CD4-positive, alpha-beta T cell (primary cell): ENCODE data around the gene TEX48. TPM values are rescaled to one million over a fixed set of nuclear protein-coding genes. Genes with fewer than 3 reads are reported as not detected.

Source experiments
- ATAC-seq: fragments of 200-7000 bp; cut with Tn5 transposase; one replicate; pipeline ENCODE4 v1.10.0; 2022; ENCODE audit warnings: mild to moderate bottlenecking; ENCODE audit not compliant: poor library complexity
- CTCF ChIA-PET: fragments of 350-600 bp; sonication (Branson Sonifier 250); formaldehyde crosslinking; loops from one replicate; lab custom pipeline; 2021; ENCODE audit warnings: antibody characterized with exemption, inconsistent platforms; lab: Charles Lee
- POLR2A ChIA-PET: fragments of 350-600 bp; sonication (Branson Sonifier 250); formaldehyde crosslinking; loops from one replicate; lab custom pipeline; 2021; ENCODE audit warnings: antibody characterized with exemption, inconsistent platforms; lab: Charles Lee
- DNase-seq, 14 experiments: peaks; one replicate each; pipeline ENCODE4 v3.0.0-alpha.2; 2013 to 2020; ENCODE audit warnings: mixed read lengths in 2 of 14
- H3K27ac ChIP-seq, 2 donors: one replicate each; pipeline versions ENCODE4 v1.5.1 to v1.7.0; 2013; ENCODE audit warnings: low read length in 2 of 2, low read depth in 1 of 2, mild to moderate bottlenecking in 1 of 2
- H3K27me3 ChIP-seq, 2 experiments: 1 replicate in 1 of 2; 2 replicates in 1 of 2; pipeline versions ENCODE4 v1.6.1 to v1.7.0; 2013; ENCODE audit warnings: low read length in 2 of 2, control low read depth in 1 of 2, mild to moderate bottlenecking in 1 of 2, moderate library complexity in 1 of 2; ENCODE audit not compliant: insufficient read depth in 2 of 2, control insufficient read depth in 1 of 2
- H3K36me3 ChIP-seq: one replicate; pipeline ENCODE4 v1.6.1; 2013; ENCODE audit warnings: low read length, control low read depth; ENCODE audit not compliant: insufficient read depth
- H3K4me1 ChIP-seq: one replicate; pipeline ENCODE4 v1.6.1; 2013; ENCODE audit warnings: low read length, control low read depth; ENCODE audit not compliant: insufficient read depth
- H3K4me3 ChIP-seq: one replicate; pipeline ENCODE4 v1.5.1; 2013; ENCODE audit warnings: mild to moderate bottlenecking, low read length, moderate library complexity
- H3K9me3 ChIP-seq, 2 experiments: 1 replicate in 1 of 2; 2 replicates in 1 of 2; pipeline versions ENCODE4 v1.6.1 to v1.7.0; 2013; ENCODE audit warnings: low read length in 2 of 2, mild to moderate bottlenecking in 2 of 2, control low read depth in 1 of 2, moderate library complexity in 1 of 2; ENCODE audit not compliant: control insufficient read depth in 1 of 2, insufficient read depth in 1 of 2
- H3K27ac Mint-ChIP-seq: one replicate; pipeline ENCODE4 v1.8.0; 2020; ENCODE audit warnings: mixed read lengths
- H3K27me3 Mint-ChIP-seq: one replicate; pipeline ENCODE4 v1.8.0; 2021; ENCODE audit warnings: mixed read lengths
- H3K36me3 Mint-ChIP-seq: one replicate; pipeline ENCODE4 v1.8.0; 2021; ENCODE audit warnings: low read depth, mixed read lengths
- H3K4me1 Mint-ChIP-seq: one replicate; pipeline ENCODE4 v1.8.0; 2021; ENCODE audit warnings: low read depth, mixed read lengths
- H3K4me3 Mint-ChIP-seq: one replicate; pipeline ENCODE4 v1.8.0; 2020; ENCODE audit warnings: mild to moderate bottlenecking, mixed read lengths
- H3K9me3 Mint-ChIP-seq: one replicate; pipeline ENCODE4 v1.8.0; 2020; ENCODE audit warnings: mixed read lengths
- intact Hi-C, 2 experiments: fragments of 100-400 bp; cut with DNase I in 1 of 2; cut with micrococcal nuclease in 1 of 2; formaldehyde crosslinking; loops; one replicate each; pipeline versions ENCODE4 v1.15.1 to v1.9.0; 2023 to 2025; cut with DNase I, micrococcal nuclease
- total RNA-seq, 174 experiments: library from RNA in 2 of 174; stranded (reverse) in 2 of 174; gene quantifications; one replicate each; pipeline ENCODE4 v1.2.3 and lab custom pipeline; 2021 to 2026
- TF ChIP-seq, protein P1 (sequence below): fragments of 200-600 bp; IDR thresholded peaks from one replicate; pipeline ENCODE4 v1.8.0; 2022; ENCODE audit warnings: antibody characterized with exemption, mild to moderate bottlenecking

Gene TEX48
- total RNA-seq, 2 experiments from 2014 or later = not detected

- Histone ChIP-seq H3K27ac (no peak overlapping the region), H3K27me3 (no peaks in the 10 kb centered on the region), H3K9me3 (no peaks in the 10 kb centered on the region), H3K4me1 (peaks cover 8% of the 10 kb centered on the region), H3K36me3 (no peaks in the 10 kb centered on the region), H3K4me3 (no peak overlapping the region)
- ATAC-seq = no peak
- H3K27me3 Mint-ChIP-seq = no peaks in the 10 kb centered on the region
- no peak overlapping the region for H3K4me3 Mint-ChIP-seq
- H3K27ac Mint-ChIP-seq = no peak overlapping the region
- ChIA-PET CTCF (interaction anchor here (1.3 to 4.5 kb wide), 2 partner anchors 250 kb away, joined by 4 to 76 read pairs; no protein-coding TSS in a partner anchor), POLR2A (no interaction called here)
- no peak for DNase-seq
- H3K9me3 Mint-ChIP-seq = no peaks in the 10 kb centered on the region
- TF ChIP-seq, protein P1, sequence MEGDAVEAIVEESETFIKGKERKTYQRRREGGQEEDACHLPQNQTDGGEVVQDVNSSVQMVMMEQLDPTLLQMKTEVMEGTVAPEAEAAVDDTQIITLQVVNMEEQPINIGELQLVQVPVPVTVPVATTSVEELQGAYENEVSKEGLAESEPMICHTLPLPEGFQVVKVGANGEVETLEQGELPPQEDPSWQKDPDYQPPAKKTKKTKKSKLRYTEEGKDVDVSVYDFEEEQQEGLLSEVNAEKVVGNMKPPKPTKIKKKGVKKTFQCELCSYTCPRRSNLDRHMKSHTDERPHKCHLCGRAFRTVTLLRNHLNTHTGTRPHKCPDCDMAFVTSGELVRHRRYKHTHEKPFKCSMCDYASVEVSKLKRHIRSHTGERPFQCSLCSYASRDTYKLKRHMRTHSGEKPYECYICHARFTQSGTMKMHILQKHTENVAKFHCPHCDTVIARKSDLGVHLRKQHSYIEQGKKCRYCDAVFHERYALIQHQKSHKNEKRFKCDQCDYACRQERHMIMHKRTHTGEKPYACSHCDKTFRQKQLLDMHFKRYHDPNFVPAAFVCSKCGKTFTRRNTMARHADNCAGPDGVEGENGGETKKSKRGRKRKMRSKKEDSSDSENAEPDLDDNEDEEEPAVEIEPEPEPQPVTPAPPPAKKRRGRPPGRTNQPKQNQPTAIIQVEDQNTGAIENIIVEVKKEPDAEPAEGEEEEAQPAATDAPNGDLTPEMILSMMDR = no peak
- no peaks in the 10 kb centered on the region for H3K36me3 Mint-ChIP-seq
- intact Hi-C loops = no loop called here
- H3K4me1 Mint-ChIP-seq = peaks cover 21% of the 10 kb centered on the region
These were observed 26.3 kb downstream of the TEX48 start for GRCh38 chr9:114655689-114656088.

- ATAC-seq (peak; percentile 99), DNase-seq (peak; percentile 59 to 89 (median 82))
- Mint-ChIP-seq H3K4me1 (peaks cover 21% of the 10 kb centered on the region), H3K27me3 (no peaks in the 10 kb centered on the region), H3K9me3 (no peaks in the 10 kb centered on the region), H3K36me3 (peaks cover 9% of the 10 kb centered on the region), H3K4me3 (no peak overlapping the region), H3K27ac (peak overlapping the region; percentile 30)
- Histone ChIP-seq H3K9me3 (no peaks in the 10 kb centered on the region), H3K27ac (no peak overlapping the region), H3K4me1 (peaks cover 8% of the 10 kb centered on the region), H3K27me3 (no peaks in the 10 kb centered on the region), H3K4me3 (no peak overlapping the region), H3K36me3 (no peaks in the 10 kb centered on the region)
- ChIA-PET POLR2A (interaction anchor here (0.7 to 3.9 kb wide), 23 partner anchors 9 to 313 kb away, joined by 3 to 56 read pairs (median 4); partner anchors contain the start of genes AKNA, ATP6V1G1 and TMEM268), CTCF (interaction anchor here (0.5 to 4.5 kb wide), 47 partner anchors 10 to 366 kb away, joined by 3 to 76 read pairs (median 4); partner anchors contain the start of genes AKNA, ATP6V1G1, TEX48 and TMEM268)
- TF ChIP-seq, protein P1 = peak; percentile 88
- intact Hi-C loops = loop anchor here (1.0 to 5.0 kb wide), 9 partner anchors 41 to 314 kb away; partner anchors contain the start of genes TMEM268 (in 2 of the 2) and WHRN (in 1 of the 2)
These were observed 28.3 kb downstream of the TEX48 start for GRCh38 chr9:114653556-114654159.

DNA sequence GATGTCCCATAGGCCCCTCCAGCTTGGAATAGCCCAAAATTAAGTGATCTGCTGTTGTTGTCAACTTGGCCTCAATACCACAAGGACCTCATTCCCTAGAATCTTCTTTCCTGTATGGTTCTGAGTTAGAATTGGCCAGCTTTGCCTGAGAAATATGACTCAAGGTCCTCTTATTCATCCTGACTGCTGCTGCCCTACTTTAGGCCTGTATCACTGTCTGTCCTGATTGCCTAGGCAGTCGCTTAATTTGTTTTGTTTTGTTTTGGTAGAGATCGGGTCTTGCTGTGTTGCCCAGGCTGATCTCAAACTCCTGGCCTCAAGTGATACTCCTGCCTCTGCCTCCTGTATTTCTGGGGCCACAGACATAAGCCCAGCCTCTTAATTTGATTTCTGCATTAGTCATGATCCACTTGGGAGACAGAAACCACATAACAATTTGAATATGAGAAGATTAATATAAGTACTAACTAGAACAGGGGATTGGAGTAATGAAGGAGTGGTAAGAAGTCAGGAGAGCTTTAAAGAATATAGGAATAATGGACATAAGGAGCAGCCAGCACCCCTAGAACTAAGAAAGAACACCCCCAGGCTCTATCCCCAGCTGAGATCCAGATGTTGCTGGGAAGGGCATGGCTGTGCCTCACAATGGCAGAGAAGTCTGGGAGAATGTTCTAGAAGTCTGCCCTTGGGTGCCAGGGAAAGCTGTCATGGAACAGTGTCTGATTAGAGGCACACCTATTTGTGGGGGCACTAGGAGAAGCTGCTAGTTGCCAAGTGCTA, 29.0 kb downstream of the TEX48 start:
- Mint-ChIP-seq H3K9me3 (no peaks in the 10 kb centered on the region), H3K27ac (peak overlapping the region; percentile 30), H3K4me1 (peaks cover 21% of the 10 kb centered on the region), H3K4me3 (no peak overlapping the region), H3K36me3 (peaks cover 16% of the 10 kb centered on the region), H3K27me3 (no peaks in the 10 kb centered on the region)
- CTCF ChIA-PET = interaction anchor here (0.5 to 4.5 kb wide), 40 partner anchors 11 to 367 kb away, joined by 3 to 76 read pairs (median 5); partner anchors contain the start of genes AKNA, ATP6V1G1, TEX48 and TMEM268
- H3K9me3 ChIP-seq = no peaks in the 10 kb centered on the region
- H3K4me1 ChIP-seq = peaks cover 8% of the 10 kb centered on the region
- no peaks in the 10 kb centered on the region for H3K36me3 ChIP-seq
- TF ChIP-seq, protein P1 = no peak
- no peak overlapping the region for H3K27ac ChIP-seq
- ATAC-seq (peak; percentile 43), DNase-seq (no peak)
- H3K27me3 ChIP-seq = no peaks in the 10 kb centered on the region
- POLR2A ChIA-PET = interaction anchor here (0.7 to 3.9 kb wide), 23 partner anchors 9 to 312 kb away, joined by 3 to 56 read pairs (median 4); partner anchors contain the start of genes AKNA, ATP6V1G1 and TMEM268
- no peak overlapping the region for H3K4me3 ChIP-seq
- intact Hi-C loops = loop anchor here (1.0 to 5.0 kb wide), 9 partner anchors 41 to 314 kb away; partner anchors contain the start of genes TMEM268 (in 2 of the 2) and WHRN (in 1 of the 2)
